Activated CD4-positive, alpha-beta memory T cell treated with anti-CD3 and anti-CD28 coated beads for 36 hours (primary cell): ENCODE results near the gene CD276. TPM values are rescaled to one million over a fixed set of nuclear protein-coding genes. Genes with fewer than 3 reads are reported as not detected.
"Not testable (repeated sequence)": the region's sequence is repeated elsewhere in the genome, so short reads cannot be mapped to it uniquely, and the experiment has no call there.

ENCODE experiments used
- CTCF ChIA-PET: fragments of 350-600 bp; sonication (Branson Sonifier 250); formaldehyde crosslinking; loops from one replicate; lab custom pipeline; 2021; ENCODE audit warnings: antibody characterized with exemption, inconsistent platforms; lab: Charles Lee
- POLR2A ChIA-PET: fragments of 350-600 bp; sonication (Branson Sonifier 250); formaldehyde crosslinking; loops from one replicate; lab custom pipeline; 2021; ENCODE audit warnings: antibody characterized with exemption; lab: Charles Lee
- DNase-seq: peaks from one replicate; pipeline ENCODE4 v3.0.0-alpha.2; 2020
- H3K27ac Mint-ChIP-seq: one replicate; pipeline ENCODE4 v1.8.0; 2021; ENCODE audit warnings: mixed read lengths
- H3K27me3 Mint-ChIP-seq: one replicate; pipeline ENCODE4 v1.8.0; 2021; ENCODE audit warnings: mixed read lengths
- H3K36me3 Mint-ChIP-seq: one replicate; pipeline ENCODE4 v1.8.0; 2021; ENCODE audit warnings: mixed read lengths
- H3K4me1 Mint-ChIP-seq: one replicate; pipeline ENCODE4 v1.8.0; 2021; ENCODE audit warnings: low read depth, mixed read lengths
- H3K4me3 Mint-ChIP-seq: one replicate; pipeline ENCODE4 v1.8.0; 2021; ENCODE audit warnings: mild to moderate bottlenecking, mixed read lengths
- H3K9me3 Mint-ChIP-seq: one replicate; pipeline ENCODE4 v1.8.0; 2021; ENCODE audit warnings: mixed read lengths
- intact Hi-C: fragments of 100-400 bp; cut with micrococcal nuclease; formaldehyde crosslinking; loops from one replicate; pipeline ENCODE4 v1.15.1; 2023
- total RNA-seq, 2 experiments: library from RNA; stranded (reverse); gene quantifications; one replicate each; pipeline ENCODE4 v1.2.3, GENCODE V29; 2021

The CD276 gene
- total RNA-seq: 1 to 10 TPM; 3.7 to 4.9 TPM

DNA sequence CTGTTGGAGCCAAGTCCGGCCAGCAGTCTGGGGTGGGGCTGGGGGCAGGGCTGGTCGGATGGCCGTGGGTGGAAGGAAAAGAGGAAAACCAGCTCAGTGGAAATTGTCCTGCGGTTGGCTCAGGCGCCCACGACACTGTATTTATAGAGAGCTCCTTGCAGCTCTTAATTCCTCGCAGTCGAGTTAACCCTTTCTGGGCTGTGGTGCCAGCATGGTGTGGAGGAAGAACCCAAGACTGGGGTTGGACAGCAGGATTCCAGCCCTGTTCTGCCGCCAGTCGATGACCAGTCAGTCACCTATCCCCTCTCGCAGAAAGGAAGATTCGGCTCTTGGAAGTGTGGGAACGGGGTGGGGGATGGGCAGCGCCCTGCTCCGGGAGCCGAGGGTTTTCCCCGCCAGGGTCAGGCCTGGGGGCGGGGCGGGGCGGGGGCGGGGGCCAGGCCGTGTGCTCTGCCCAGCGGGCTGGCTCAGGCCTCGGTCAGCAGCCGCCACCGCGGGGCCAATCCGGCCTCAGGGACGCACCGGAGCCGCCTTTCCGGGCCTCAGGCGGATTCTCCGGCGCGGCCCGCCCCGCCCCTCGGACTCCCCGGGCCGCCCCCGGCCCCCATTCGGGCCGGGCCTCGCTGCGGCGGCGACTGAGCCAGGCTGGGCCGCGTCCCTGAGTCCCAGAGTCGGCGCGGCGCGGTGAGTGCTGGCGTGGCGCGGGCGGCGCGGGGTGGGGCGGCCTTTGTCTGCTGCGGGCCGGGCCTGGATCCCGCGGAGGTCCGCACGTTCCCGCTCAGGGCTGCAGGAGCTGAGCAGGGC lies at the start of gene CD276:
CD276 (plus strand) TSS at position 607 of the 804 bp plus-strand sequence. CDS start 15,257 bp downstream, outside the sequence.
- ChIA-PET POLR2A (interaction anchor here (1.5 kb wide), 1 partner anchor 14 kb away, joined by 4 read pairs; no protein-coding TSS in a partner anchor), CTCF (interaction anchor here (0.9 to 14.4 kb wide), 4 partner anchors 11 to 52 kb away, joined by 3 to 432 read pairs (median 80); no protein-coding TSS in a partner anchor)
- peaks cover 46% of the 10 kb centered on the region for H3K27me3 Mint-ChIP-seq
- intact Hi-C loops: loop anchor here (1.0 kb wide), 1 partner anchor 13 kb away; no protein-coding TSS in a partner anchor
- no peaks in the 10 kb centered on the region for H3K36me3 Mint-ChIP-seq
- no peak within 1 kb of the TSS for H3K27ac Mint-ChIP-seq
- peak; percentile 38 for DNase-seq
- H3K4me1 Mint-ChIP-seq: peaks cover 36% of the 10 kb centered on the region
- H3K4me3 Mint-ChIP-seq: peak within 1 kb of the TSS; percentile 70
- no peaks in the 10 kb centered on the region for H3K9me3 Mint-ChIP-seq

DNA sequence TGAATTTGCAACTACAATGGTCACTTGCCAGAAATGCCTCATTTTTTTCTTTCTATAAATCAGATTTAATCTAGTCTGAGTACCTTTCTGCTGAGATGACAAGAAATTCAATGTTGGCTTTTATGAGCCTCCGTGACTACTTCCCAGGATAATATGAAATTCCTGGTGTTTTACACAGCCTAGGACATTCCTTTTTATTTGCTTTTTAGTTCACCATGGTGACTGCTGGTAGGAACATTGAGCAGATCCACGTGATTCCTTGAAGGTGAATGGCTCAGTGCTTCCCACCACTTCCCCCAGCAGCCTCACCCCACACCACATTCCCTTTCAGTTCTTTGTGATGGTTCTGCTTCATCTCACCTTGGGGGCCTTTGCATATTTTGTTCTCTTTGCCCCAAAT lies 46.7 kb upstream of the CD276 start:
- no peak for DNase-seq
- intact Hi-C loops: loop anchor here (2.0 to 10.0 kb wide), 5 partner anchors 13 to 583 kb away; partner anchors contain the start of genes NEO1, PML and STOML1
- Mint-ChIP-seq H3K4me1 (peaks cover 12% of the 10 kb centered on the region), H3K27me3 (peaks cover 27% of the 10 kb centered on the region), H3K36me3 (no peaks in the 10 kb centered on the region), H3K4me3 (no peak overlapping the region), H3K9me3 (peaks cover 7% of the 10 kb centered on the region), H3K27ac (no peak overlapping the region)
- POLR2A ChIA-PET: no interaction called here
- CTCF ChIA-PET: interaction anchor here (0.8 to 17.3 kb wide), 23 partner anchors 9 to 1409 kb away, joined by 4 to 437 read pairs (median 9); partner anchors contain the start of gene CD276

DNA sequence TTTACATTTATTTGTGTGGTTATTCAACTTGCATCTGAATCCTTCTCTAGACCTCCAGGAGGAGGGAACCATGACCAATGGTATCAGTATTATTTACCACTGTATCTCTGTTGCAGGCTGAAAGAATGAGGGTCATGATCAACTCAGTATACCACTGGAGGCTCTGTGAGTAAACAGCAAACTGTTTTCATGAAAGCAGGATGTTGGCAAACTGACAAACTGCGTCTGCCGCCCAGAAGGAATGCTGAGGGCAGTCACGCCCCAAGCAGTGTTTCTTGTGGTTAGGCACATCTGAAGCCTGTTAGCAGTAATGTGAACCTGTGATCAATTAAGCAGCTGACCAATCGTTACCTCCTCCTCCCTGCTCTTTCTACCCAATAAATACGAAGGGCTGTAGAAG lies 44.7 kb upstream of the CD276 start:
- H3K36me3 Mint-ChIP-seq, POLR2A ChIA-PET, H3K27ac Mint-ChIP-seq, DNase-seq, H3K9me3 Mint-ChIP-seq, H3K4me1 Mint-ChIP-seq, H3K4me3 Mint-ChIP-seq: not testable (repeated sequence)
- intact Hi-C loops: loop anchor here (5.0 to 10.0 kb wide), 4 partner anchors 332 to 585 kb away; partner anchors contain the start of genes NEO1, PML and STOML1
- CTCF ChIA-PET: interaction anchor here (0.6 to 17.3 kb wide), 5 partner anchors 9 to 360 kb away, joined by 3 to 437 read pairs (median 125); partner anchors contain the start of gene CD276
- H3K27me3 Mint-ChIP-seq: peaks cover 27% of the 10 kb centered on the region

DNA sequence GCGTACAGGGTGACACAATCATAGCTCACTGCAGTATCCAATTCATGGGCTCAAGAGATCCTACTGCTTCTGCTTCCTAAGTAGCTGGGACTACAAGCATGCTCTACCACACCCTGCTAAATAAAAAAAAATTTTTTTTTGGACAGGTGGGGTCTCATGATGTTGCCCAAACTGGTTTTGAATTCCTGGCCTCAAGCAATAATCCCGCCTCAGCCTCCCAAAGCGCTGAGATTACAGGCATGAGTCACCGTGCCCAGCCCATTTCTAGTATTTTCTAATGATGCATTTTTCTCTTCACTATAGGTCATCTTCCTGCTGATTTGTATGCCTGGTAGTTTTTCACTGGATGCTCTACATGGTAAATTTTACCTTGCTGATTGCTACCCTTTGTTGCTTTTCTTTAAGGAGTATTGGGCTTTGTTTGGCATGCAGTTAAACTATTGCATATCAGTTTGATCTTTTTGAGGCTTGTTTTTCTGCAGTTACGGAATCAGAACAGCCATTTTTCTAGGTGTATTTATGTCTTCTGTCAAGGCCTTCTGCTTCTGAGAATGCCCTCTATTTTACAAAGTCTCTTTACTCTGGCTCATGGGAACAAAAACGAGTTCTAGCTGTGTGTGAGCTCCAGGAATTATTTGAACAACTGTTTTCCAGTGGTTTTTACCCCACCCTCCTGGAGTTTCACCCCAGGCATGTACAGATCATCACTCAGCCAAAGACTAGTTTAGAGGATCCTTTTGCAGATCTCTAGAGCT lies 36.7 kb upstream of the CD276 start:
- no peaks in the 10 kb centered on the region for H3K9me3 Mint-ChIP-seq

DNA sequence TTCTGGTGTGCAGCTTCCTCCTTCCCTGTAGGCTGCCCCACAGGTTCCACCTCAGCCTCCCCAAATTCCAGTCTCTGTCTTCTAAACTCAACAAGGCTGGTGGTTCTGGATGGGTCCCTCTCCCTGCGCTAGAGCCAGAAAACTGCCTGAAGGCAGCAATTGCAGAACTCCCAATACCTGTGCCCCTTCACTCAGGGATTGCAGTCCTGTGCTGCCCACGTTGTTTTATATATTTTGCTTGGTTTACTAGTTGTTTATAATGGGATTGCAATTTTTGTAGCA lies 36.2 kb upstream of the CD276 start:
- DNase-seq: no peak
- Mint-ChIP-seq H3K27ac (no peak overlapping the region), H3K4me1 (peaks cover 17% of the 10 kb centered on the region), H3K9me3 (no peaks in the 10 kb centered on the region), H3K36me3 (no peaks in the 10 kb centered on the region), H3K27me3 (peaks cover 18% of the 10 kb centered on the region), H3K4me3 (no peak overlapping the region)
- ChIA-PET CTCF (interaction anchor here (3.3 kb wide), 1 partner anchor 11 kb away, joined by 20 read pairs; no protein-coding TSS in a partner anchor), POLR2A (no interaction called here)
- intact Hi-C loops: no loop called here

More for the DNA sequence above, 36.7 kb upstream of the CD276 start:
- Mint-ChIP-seq H3K36me3 (no peaks in the 10 kb centered on the region), H3K27ac (no peak overlapping the region), H3K4me1 (peaks cover 17% of the 10 kb centered on the region), H3K4me3 (no peak overlapping the region), H3K27me3 (peaks cover 18% of the 10 kb centered on the region)
- no peak for DNase-seq
- intact Hi-C loops: no loop called here
- CTCF ChIA-PET: interaction anchor here (0.7 to 3.3 kb wide), 3 partner anchors 11 to 153 kb away, joined by 3 to 20 read pairs (median 3); no protein-coding TSS in a partner anchor
- POLR2A ChIA-PET: interaction anchor here (0.6 kb wide), 1 partner anchor 268 kb away, joined by 3 read pairs; no protein-coding TSS in a partner anchor

DNA sequence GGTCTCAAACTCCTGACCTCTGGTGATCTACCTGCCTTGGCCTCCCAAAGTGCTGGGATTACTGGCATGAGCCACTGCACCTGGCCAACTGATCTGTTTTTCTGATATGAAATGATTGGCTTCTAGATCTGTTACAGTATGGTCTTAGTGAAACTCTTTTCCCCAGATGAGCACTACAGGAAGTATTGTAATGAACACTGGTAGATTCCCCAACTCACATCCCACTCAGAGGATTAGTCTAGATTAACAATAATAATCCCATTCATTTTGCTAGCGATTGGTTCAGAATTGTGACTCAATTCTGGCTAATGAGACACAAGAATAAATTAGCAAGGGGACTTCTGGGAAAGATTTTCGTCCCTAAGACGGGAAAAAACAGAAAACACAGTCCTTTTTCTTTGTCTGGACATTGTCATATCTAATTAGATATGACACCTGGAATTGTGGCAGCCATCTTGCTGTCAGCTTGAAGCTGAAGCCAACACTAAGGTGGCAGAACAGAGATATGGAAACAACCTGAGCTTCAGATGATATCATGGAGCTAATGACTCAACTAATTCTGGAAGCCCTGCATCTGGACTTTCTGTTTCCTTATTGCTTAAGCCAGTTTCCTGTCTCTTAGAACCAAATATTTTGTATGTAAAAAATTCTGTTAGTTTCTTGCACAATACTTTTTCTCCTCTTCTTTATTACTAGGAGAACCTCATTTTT lies 33.6 kb upstream of the CD276 start:
- CTCF ChIA-PET: interaction anchor here (0.6 to 2.9 kb wide), 4 partner anchors 14 to 592 kb away, joined by 3 to 37 read pairs (median 4); no protein-coding TSS in a partner anchor
- intact Hi-C loops: loop anchor here (2.0 kb wide), 3 partner anchors 14 to 42 kb away; no protein-coding TSS in a partner anchor
- peak; percentile 37 for DNase-seq
- H3K27ac Mint-ChIP-seq: peak overlapping the region; percentile 34
- H3K36me3 Mint-ChIP-seq: no peaks in the 10 kb centered on the region
- POLR2A ChIA-PET: no interaction called here
- H3K27me3 Mint-ChIP-seq: peaks cover 22% of the 10 kb centered on the region
- H3K4me3 Mint-ChIP-seq: no peak overlapping the region
- no peaks in the 10 kb centered on the region for H3K9me3 Mint-ChIP-seq
- peaks cover 17% of the 10 kb centered on the region for H3K4me1 Mint-ChIP-seq

DNA sequence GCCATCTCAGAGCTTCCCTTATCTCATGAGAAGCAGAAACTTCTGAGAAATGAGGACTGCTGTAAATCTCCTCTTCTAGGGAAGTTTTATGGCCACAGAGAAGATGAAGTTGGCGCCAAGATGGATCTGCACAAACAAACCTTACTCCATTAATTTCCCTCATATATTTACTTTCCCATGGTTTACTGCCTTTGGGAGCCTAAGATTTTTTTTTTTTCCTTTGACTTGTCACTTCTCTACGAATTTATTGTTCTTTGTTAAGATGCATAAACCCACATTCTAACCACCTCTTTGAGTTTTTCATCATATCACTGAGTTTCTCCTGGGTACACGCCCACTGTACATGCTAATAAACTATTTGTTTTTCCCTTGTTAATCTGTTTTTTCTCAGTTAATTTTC lies 29.5 kb upstream of the CD276 start:
- H3K27ac Mint-ChIP-seq: no peak overlapping the region
- H3K9me3 Mint-ChIP-seq: no peaks in the 10 kb centered on the region
- no peaks in the 10 kb centered on the region for H3K36me3 Mint-ChIP-seq
- intact Hi-C loops: no loop called here
- no peak overlapping the region for H3K4me3 Mint-ChIP-seq
- POLR2A ChIA-PET: no interaction called here
- CTCF ChIA-PET: interaction anchor here (1.1 to 2.4 kb wide), 2 partner anchors 18 to 22 kb away, joined by 3 to 8 read pairs; no protein-coding TSS in a partner anchor
- peaks cover 17% of the 10 kb centered on the region for H3K4me1 Mint-ChIP-seq
- DNase-seq: no peak
- H3K27me3 Mint-ChIP-seq: peaks cover 18% of the 10 kb centered on the region

DNA sequence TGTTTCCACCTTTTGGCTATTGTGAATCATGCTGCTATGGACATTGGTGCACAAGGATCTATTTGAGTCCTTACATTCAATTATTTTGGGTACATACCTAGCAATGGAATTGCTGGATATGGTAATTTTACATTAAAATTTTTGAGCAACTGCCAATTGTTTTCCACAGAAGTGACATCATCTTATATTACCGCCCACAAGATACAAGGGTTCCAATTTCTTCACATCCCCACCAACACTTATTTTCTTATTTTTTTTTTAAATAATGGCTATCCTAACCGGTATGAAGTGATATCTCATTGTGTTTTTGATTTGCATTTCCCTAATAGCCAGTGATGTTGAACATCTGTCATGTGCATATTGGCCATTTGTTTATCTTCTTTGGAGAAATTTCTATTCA lies 28.5 kb upstream of the CD276 start:
- ChIA-PET CTCF (interaction anchor here (1.4 kb wide), 1 partner anchor 19 kb away, joined by 6 read pairs; no protein-coding TSS in a partner anchor), POLR2A (no interaction called here)
- Mint-ChIP-seq H3K27me3 (peaks cover 22% of the 10 kb centered on the region), H3K36me3 (no peaks in the 10 kb centered on the region), H3K4me1 (peaks cover 11% of the 10 kb centered on the region), H3K9me3 (no peaks in the 10 kb centered on the region), H3K27ac (no peak overlapping the region), H3K4me3 (no peak overlapping the region)
- no peak for DNase-seq
- intact Hi-C loops: no loop called here

DNA sequence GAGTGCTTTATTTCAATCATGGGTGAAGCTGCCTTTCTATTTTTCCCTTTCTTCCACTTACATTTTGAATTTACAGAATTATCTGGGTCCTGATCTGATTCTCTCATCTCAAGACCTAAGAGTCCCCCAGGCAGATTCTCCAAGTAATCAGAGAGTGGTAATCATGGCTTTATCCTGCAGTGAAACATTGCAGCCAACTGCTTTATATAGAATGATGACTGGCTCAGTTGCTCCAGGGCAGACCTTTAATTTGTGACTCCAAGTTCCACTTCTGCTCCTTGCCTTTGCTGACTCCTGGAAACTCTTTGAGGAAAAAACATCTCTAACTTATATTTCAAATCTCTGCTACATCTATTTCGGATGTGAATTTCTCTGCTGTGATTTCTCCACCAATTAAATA lies 25.5 kb upstream of the CD276 start:
- no peak overlapping the region for H3K27ac Mint-ChIP-seq
- no peak for DNase-seq
- peaks cover 3% of the 10 kb centered on the region for H3K4me1 Mint-ChIP-seq
- no peaks in the 10 kb centered on the region for H3K36me3 Mint-ChIP-seq
- ChIA-PET POLR2A (no interaction called here), CTCF (interaction anchor here (4.1 kb wide), 1 partner anchor 22 kb away, joined by 18 read pairs; no protein-coding TSS in a partner anchor)
- H3K27me3 Mint-ChIP-seq: peaks cover 19% of the 10 kb centered on the region
- peaks cover 3% of the 10 kb centered on the region for H3K9me3 Mint-ChIP-seq
- intact Hi-C loops: no loop called here
- H3K4me3 Mint-ChIP-seq: no peak overlapping the region

DNA sequence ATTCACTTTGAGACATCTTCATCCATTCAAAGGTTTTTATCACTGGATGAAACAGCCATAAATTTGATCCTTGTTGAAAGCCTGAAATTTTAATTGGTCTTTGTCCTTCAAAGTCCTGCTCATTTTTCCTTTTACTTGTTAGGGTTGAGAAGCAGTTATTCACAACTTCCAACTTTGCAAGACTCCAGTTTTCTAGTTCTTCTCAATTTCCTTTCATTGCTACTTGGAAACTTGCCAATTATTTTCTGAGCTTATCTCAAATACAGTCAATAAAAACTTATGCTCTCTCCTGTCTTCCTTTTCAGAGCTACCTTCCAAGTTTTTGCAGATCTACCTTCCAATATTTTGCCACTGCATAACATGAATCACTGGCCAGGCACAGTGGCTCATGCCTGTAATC lies 23.7 kb upstream of the CD276 start:
- ChIA-PET CTCF (interaction anchor here (1.6 to 4.1 kb wide), 3 partner anchors 17 to 40 kb away, joined by 3 to 18 read pairs (median 5); no protein-coding TSS in a partner anchor), POLR2A (no interaction called here)
- no peak for DNase-seq
- Mint-ChIP-seq H3K4me3 (no peak overlapping the region), H3K36me3 (no peaks in the 10 kb centered on the region), H3K9me3 (peaks cover 3% of the 10 kb centered on the region), H3K27ac (no peak overlapping the region), H3K27me3 (peaks cover 18% of the 10 kb centered on the region), H3K4me1 (peaks cover 3% of the 10 kb centered on the region)
- intact Hi-C loops: no loop called here

DNA sequence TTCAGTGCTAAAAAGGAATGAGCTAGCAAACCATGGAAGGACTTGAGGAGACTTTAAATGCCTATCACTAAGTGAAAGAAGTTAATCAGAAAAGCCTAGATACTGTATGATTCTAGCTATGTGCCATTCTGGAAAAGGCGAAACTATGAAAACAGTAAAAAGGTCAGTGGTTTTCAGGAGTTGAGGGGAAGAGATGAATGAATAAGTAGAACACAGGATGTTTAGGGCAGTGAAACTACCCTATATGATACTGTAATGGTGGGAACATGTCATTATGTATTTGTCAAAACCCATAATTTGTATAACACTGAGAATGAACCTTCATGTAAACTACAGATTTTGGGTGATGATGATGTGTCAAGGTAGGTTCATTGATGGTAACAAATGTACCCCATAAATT lies 9.6 kb upstream of the CD276 start:
- ChIA-PET POLR2A (no interaction called here), CTCF (interaction anchor here (1.0 to 3.2 kb wide), 4 partner anchors 21 to 38 kb away, joined by 4 to 22 read pairs (median 6); no protein-coding TSS in a partner anchor)
- H3K36me3 Mint-ChIP-seq: no peaks in the 10 kb centered on the region
- no peak overlapping the region for H3K4me3 Mint-ChIP-seq
- peaks cover 34% of the 10 kb centered on the region for H3K27me3 Mint-ChIP-seq
- H3K27ac Mint-ChIP-seq: no peak overlapping the region
- no peaks in the 10 kb centered on the region for H3K4me1 Mint-ChIP-seq
- intact Hi-C loops: loop anchor here (2.0 kb wide), 1 partner anchor 24 kb away; no protein-coding TSS in a partner anchor
- no peak for DNase-seq
- no peaks in the 10 kb centered on the region for H3K9me3 Mint-ChIP-seq
